WERI-Rb-1 (cell line): ENCODE measurements around the gene CLASP2.

Experiments
- DNase-seq: peaks from one replicate; pipeline ENCODE4 v3.0.0-alpha.2; 2020
- H3K27ac ChIP-seq: fragments of 250-450 bp; sonication (Bioruptor Pico); 2 replicates; pipeline ENCODE4 v1.5.1; 2020; ENCODE audit warnings: mild to moderate bottlenecking, moderate library complexity
- H3K27me3 ChIP-seq: fragments of 250-450 bp; sonication (Bioruptor Pico); 2 replicates; pipeline ENCODE4 v1.5.1; 2021; ENCODE audit warnings: mild to moderate bottlenecking, low read depth, moderate library complexity; ENCODE audit not compliant: insufficient read depth, severe bottlenecking
- H3K36me3 ChIP-seq: fragments of 250-450 bp; sonication (Bioruptor Pico); 2 replicates; pipeline ENCODE4 v1.5.1; 2020; ENCODE audit warnings: mild to moderate bottlenecking, moderate library complexity
- H3K4me3 ChIP-seq: 2 replicates; pipeline ENCODE4 v1.5.1; 2011; ENCODE audit warnings: low read depth, mild to moderate bottlenecking, control low read depth, low read length
- H3K9me3 ChIP-seq: fragments of 250-450 bp; sonication (Bioruptor Pico); 2 replicates; pipeline ENCODE4 v1.5.1; 2021; ENCODE audit warnings: mild to moderate bottlenecking, moderate library complexity; ENCODE audit not compliant: severe bottlenecking
- TF ChIP-seq, protein P1 (sequence below): IDR thresholded peaks from 2 replicates; pipeline ENCODE4 v1.5.1; 2011; ENCODE audit warnings: low read depth, mild to moderate bottlenecking, control low read depth, inconsistent platforms, low read length

Gene CLASP2

DNA sequence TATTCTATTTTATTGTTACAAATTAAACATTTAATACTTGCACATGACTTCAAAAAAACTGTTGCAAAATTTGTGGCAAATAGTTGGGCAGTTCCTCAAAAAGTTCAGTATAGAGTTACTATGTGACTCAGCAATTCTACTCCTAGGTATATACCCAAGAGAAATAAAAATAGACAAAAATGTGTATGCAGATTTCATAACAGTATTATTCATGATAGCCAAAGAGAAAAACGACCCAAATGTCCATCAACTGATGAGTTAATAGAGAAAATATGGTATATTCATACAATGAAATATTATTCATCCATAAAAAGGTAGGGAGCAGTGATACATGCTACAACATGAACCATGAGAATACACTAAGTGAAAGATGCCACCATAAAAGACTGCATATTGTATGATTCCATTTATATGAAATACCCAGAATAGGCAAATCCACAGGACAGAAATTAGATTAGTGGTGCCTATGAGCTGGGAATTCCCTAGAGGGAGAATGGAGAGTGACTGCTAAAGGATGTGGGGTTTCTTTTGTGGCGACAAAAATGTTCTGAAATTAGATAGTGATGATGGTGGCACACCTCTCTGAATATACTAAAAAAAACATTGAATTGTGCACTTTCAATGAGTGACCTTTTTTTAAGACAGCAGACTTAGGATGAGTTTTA, 31.6 kb upstream of the CLASP2 start:
- TF ChIP-seq, protein P1, sequence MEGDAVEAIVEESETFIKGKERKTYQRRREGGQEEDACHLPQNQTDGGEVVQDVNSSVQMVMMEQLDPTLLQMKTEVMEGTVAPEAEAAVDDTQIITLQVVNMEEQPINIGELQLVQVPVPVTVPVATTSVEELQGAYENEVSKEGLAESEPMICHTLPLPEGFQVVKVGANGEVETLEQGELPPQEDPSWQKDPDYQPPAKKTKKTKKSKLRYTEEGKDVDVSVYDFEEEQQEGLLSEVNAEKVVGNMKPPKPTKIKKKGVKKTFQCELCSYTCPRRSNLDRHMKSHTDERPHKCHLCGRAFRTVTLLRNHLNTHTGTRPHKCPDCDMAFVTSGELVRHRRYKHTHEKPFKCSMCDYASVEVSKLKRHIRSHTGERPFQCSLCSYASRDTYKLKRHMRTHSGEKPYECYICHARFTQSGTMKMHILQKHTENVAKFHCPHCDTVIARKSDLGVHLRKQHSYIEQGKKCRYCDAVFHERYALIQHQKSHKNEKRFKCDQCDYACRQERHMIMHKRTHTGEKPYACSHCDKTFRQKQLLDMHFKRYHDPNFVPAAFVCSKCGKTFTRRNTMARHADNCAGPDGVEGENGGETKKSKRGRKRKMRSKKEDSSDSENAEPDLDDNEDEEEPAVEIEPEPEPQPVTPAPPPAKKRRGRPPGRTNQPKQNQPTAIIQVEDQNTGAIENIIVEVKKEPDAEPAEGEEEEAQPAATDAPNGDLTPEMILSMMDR, result no peak
- H3K27ac ChIP-seq, result no peak overlapping the region
- no peaks in the 10 kb centered on the region for H3K36me3 ChIP-seq
- H3K4me3 ChIP-seq, result no peak overlapping the region
- peaks cover under 1% of the 10 kb centered on the region for H3K9me3 ChIP-seq
- DNase-seq, result no peak
- H3K27me3 ChIP-seq, result no peaks in the 10 kb centered on the region

DNA sequence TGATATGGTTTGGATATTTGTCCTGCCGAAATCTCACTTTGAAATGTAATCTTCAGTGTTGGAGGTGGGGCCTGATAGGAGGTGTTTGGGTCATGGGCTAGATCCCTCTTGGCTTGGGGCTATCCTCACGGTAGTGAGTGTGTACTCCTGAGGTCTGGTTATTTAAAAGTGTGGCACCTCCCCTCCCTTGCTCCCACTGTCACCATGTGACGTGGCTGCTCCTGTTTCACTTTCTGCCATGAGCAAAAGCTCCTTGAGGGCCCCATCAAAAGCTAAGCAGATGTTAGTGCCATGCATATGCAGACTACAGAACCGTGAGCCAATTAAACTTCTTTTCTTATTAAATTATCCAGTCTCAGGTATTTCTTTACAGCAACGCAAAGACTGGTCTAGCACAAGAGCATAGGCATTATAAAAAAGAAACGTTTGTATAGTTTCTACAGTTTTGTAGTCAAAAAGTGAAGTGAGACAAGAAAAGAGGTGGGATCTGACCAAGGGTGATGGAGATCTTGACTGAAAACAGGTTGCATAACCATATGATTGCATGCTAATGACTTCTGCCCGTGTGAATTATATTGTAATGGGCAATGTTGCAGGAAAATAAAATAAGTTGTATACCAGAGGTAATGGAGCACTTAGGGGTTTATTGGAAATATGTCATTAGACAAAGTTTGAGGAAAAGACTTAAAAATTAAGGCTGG, 28.5 kb upstream of the CLASP2 start:
- TF ChIP-seq, protein P1, result no peak
- no peak for DNase-seq

DNA sequence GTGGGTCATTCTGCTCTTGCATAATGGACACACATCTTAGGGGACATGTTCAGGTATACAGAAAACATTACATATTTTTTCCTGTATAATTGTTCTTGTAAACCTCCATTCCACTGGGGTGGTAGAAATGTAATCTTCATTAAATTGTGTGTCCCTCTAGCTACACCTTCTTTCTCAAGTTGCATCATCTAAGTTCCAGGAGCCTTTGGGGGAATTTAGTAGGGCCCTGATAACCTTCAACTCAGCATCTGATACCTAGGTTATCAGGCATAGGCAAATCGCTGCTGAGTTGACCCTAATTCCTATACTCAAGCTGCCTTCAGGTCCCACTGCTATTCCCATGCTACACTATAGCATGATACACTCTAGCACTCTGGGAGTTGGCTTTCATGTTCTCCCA, 19.1 kb upstream of the CLASP2 start:
- Histone ChIP-seq H3K27ac (no peak overlapping the region), H3K4me3 (no peak overlapping the region), H3K9me3 (peaks cover 8% of the 10 kb centered on the region), H3K27me3 (no peaks in the 10 kb centered on the region), H3K36me3 (no peaks in the 10 kb centered on the region)
- TF ChIP-seq, protein P1, result no peak
- DNase-seq, result no peak

More for the DNA sequence above, 28.5 kb upstream of the CLASP2 start:
- Histone ChIP-seq H3K27ac (no peak overlapping the region), H3K4me3 (no peak overlapping the region), H3K27me3 (no peaks in the 10 kb centered on the region), H3K9me3 (no peaks in the 10 kb centered on the region), H3K36me3 (no peaks in the 10 kb centered on the region)

DNA sequence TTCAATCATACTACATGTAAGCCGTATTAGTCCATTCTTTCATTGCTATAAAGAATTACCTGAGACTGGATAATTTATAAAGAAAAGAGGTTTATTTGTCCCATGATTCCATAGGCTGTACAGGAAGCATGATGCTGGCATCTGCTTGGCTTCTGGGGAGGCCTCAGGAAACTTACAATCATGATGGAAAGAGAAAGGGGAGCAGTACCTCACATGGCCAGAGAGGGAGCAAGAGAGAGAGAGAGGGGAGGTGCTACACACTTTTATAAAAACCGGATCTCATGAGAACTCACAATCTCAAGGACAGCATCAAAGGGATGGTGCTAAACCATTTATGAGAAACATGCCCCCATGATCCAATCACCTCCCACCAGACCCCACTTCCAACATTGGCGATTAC, 14.3 kb upstream of the CLASP2 start:
- Histone ChIP-seq H3K36me3 (no peaks in the 10 kb centered on the region), H3K27ac (no peak overlapping the region), H3K4me3 (no peak overlapping the region), H3K9me3 (peaks cover 13% of the 10 kb centered on the region), H3K27me3 (no peaks in the 10 kb centered on the region)
- DNase-seq, result no peak
- TF ChIP-seq, protein P1, result 0 out of 2 replicates have a peak, but pooled peaks have one; percentile 21

DNA sequence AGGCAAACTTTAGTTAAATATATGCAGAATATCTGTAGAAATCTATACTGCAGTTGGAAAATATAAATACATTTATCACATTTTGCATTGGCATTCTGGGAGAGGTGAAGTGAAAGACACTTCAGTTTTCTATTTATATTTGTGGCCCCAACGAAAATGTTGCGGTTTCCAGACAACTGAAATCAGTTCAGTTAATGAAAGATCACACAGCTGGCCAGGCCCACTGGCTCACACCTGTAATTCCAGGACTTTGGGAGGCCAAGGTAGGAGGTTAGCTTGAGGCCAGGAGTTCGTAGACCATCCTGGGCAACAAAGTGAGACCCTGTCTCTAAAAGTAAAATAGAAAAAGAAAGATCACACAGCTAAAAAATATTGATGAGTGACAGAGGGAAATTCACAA, 11.9 kb upstream of the CLASP2 start:
- TF ChIP-seq, protein P1, result no peak
- H3K36me3 ChIP-seq, result no peaks in the 10 kb centered on the region
- peaks cover 13% of the 10 kb centered on the region for H3K9me3 ChIP-seq
- H3K27ac ChIP-seq, result no peak overlapping the region
- no peak for DNase-seq
- H3K4me3 ChIP-seq, result no peak overlapping the region
- no peaks in the 10 kb centered on the region for H3K27me3 ChIP-seq
